HG03432 (cell line): ENCODE data around the gene TMBIM4.

ENCODE experiments used
- ATAC-seq: cut with Tn5 transposase; IDR thresholded peaks from one replicate; pipeline ENCODE4 v1.9.1; 2021; ENCODE audit warnings: mild to moderate bottlenecking, moderate library complexity; ENCODE audit not compliant: unreplicated experiment

TMBIM4 gene

GRCh38 chr12:66142826-66143225 is 27.0 kb downstream of the TMBIM4 start:
- no peak for ATAC-seq

DNA sequence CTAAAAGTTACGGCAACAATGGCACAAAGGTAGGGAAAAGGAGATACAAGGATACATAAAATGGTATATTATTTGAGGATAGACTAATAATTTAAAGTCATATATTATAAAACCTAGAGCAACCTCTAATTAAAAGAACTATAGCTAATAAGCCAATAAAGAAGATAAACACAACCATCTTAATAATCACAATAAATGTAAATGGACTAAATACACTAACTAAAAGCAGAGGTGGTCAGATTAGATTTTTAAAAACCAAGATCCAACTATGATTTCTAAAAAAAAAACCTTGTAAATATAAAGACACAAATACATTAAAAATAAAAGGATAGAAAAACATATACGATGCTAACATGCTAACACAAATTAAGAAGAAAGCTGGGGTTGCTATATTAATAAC is 28.5 kb downstream of the TMBIM4 start:
- ATAC-seq: no peak

DNA sequence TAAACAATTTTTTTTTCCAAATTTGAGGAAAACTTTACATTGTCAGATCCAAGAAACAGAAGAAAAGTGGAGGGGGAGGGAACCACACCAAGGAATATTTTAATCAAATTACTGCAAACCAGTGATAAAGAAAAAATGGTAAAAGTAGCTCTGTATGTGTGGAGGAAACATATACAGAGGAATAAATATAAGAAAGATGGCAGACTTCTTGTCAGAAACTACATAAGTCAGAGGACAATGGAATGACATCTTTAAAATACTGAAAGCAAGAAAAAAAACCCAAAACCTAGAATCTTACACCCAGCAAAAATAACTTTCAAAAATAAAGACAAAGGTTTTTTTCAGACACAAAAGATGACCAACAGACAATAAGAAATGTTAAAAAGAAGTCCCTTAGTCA is 29.1 kb downstream of the TMBIM4 start:
- ATAC-seq: no peak

DNA sequence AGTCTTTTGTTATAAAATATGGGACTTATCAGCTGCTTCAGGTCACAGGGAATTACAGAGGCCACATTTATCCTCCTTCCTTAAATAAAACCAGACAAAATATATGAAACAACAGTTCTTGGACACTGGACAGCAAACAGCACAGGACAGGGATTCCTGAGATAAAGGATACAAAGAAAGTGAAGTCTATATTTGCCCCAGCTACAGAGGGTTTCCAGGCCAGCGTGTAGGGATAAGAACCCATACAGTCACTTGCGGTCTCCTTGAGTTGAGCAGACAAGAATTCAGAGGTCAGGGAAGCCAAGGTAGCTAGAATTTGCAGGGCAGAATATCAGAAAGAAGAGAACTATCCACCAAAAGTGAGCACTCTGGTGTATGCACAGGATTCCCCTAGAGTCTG is 30.5 kb downstream of the TMBIM4 start:
- ATAC-seq: no peak

DNA sequence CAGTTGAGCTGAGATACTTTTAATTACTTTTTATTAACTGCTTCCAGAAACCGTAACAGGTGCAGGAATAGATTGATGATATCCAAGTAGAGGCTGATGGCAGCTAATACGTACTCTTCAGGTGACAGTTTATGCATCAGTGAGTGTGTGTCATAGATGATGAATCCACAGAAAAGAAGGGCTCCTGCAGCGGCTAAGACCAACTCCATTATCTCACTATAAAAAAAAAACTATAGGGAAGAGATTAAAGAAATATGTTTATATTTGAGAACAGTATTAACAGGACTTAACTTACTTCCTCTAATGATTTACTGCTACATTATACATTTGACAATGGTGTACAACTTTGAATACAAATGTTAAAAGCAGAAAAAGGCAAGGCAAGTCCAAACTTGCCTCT is 31.9 kb downstream of the TMBIM4 start:
- no peak for ATAC-seq

GRCh38 chr12:66132408-66132807 is 37.4 kb downstream of the TMBIM4 start:
- no peak for ATAC-seq

DNA sequence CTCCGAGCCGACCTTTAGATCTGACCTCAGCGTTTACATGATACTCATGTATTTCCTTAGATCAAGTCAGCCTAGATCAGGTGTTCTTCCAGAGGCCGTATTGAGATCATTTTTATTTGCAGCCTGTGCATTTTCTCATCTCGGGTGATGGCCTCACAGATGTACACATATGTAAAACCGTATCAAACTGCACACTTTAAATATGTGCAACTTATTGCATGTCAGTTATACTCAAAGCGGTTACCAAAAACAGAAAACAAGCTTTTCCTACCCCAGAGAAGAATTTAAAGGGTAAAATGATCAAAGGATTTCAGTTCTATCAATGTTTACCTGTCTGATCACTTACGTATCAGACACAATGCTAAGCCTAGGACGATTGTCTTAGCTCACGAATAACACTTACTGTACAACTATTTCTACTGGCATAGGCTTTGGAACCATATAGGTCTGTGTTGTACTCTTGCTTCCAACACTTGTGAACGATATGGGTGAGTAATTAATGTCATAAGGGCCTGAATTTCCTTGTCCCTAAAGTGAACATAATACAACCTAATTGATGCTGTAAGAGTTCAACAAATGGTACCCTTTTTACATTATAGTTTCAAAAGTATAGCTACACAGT is 38.6 kb downstream of the TMBIM4 start:
- no peak for ATAC-seq

DNA sequence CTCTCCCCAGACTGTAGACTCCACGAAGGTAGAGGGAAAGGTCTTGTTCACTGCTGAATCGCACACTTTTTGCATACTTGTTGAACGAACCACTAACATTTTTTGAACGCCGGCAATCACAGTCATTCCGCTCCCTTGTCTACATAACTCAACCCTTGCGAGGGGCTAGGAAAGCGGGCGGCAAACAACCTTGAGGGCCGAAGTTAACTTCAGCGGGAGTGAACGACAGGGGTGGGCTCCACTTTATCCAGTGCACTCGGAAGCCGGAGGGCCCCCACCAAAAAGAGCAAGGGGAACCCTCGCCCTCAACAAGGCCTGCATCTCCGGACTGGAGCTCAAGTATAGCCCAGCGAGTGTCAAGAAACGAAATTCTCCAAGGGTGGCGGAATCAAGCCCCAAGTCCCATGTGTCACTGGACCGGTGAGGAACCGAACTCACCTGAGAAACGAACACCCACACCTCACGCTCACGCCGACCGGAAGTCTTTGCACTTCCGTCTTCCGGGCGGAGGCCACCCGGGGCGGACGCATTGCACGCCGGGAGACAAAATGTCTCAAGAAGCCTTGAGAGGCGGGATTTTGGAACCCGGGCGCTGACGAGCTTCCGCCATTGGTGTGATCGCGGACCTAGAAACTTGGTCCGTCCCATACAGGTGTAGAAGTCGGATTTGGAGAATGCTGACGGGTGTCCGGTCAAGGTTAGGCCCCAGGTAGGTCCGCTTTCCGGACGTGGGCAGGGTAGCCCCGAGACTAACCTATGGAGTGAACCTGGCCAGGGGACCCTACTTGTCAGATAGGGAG is 39.3 kb downstream of the TMBIM4 start, which contains the start of gene LLPH:
TSS of gene LLPH (minus strand) at position 484 of the 800 bp plus-strand sequence. CDS start 1,644 bp downstream, outside the sequence.
- peak; percentile 99 for ATAC-seq

GRCh38 chr12:66129934-66130266 is 39.9 kb downstream of the TMBIM4 start:
- peak; percentile 6 for ATAC-seq

GRCh38 chr12:66127650-66128049 is 42.1 kb downstream of the TMBIM4 start:
- no peak for ATAC-seq

DNA sequence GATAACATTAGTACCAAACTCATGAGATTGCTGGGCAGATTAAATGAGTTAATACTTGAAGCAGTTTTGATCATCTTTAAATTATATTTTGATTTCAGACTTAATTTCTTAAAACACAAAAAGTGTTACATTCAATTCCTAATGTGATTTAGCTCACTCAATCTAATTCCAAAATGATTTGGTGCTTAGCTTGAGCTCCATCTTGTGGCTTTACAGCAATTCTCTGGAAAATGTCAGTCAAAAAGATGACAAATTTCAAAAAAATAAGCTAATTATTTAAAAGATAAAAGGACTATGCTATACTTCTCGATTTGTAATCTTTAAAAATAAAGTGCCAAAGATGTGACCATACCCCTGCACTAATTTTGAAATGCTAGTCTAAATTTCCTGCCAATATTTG is 49.3 kb downstream of the TMBIM4 start:
- no peak for ATAC-seq

GRCh38 chr12:66119870-66120241 is 49.9 kb downstream of the TMBIM4 start:
- ATAC-seq: peak; percentile 68

GRCh38 chr12:66119229-66119869 is 50.4 kb downstream of the TMBIM4 start:
- no peak for ATAC-seq

GRCh38 chr12:66118240-66118891 is 51.4 kb downstream of the TMBIM4 start:
- ATAC-seq: no peak

GRCh38 chr12:66117242-66117641 is 52.6 kb downstream of the TMBIM4 start:
- no peak for ATAC-seq

DNA sequence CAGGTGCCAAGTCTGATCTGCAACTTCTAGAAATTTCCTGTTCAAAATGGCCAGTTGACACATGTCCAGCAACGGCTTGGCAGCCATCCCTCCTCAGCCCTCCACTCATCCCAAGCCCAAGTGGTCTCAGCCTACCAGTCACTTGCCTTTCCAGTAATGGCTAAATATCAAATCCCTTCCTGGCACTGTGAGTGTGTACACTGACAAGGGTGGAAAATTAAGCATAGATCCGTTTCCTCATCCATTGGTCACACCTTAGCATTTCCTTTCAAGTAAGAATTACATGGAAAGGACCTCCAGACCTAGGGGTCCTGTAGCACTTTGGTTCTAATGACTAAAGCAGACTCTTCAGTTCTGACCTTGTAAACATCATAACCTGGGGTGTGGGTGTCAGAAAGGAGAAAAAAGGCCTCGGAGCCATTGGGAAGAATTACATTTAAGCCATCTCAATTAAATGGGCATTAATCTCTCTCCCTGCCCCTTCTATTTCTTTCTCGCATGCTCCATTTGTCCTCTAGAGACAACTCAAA is 54.7 kb downstream of the TMBIM4 start:
- no peak for ATAC-seq

DNA sequence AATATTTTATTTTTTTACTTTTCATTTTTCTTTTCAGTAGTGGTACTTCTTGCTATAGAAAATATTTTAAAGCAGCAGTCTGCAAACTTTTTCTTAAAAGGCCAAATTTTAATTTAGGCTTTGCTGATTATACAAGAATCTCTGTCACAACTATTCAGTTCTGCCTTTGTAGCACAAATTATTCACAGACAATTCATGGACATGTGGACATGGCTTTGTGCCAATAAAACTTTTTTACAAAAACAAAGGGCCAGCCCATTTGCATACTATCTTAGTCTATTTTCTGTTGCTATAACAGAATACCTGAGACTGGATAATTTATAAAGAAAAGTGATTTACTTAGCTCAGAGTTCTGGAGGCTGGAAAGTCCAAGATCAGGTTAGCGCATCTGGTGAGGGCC is 56.3 kb downstream of the TMBIM4 start:
- no peak for ATAC-seq

DNA sequence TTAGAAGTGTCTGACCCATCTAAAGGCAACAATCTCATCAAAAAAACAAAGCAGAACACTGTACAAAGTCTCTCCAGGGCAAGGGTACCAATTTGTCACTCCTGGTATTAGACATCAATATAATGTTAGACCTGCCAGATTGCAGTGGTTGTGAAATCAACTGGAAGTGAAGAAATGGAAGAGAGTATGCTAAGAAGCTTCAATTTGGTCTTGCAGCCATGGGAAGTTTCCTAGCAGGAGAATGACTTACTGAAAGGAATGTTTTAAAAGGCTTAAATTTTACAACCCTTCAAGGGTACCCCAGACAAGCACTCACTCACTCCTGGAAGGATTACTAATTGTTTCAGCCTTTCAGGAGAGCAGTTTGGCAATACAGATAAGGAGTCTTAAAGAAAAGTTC is 58.2 kb downstream of the TMBIM4 start:
- ATAC-seq: no peak

GRCh38 chr12:66109056-66109455 is 60.7 kb downstream of the TMBIM4 start:
- ATAC-seq: no peak

GRCh38 chr12:66108386-66108785 is 61.4 kb downstream of the TMBIM4 start:
- no peak for ATAC-seq

- ATAC-seq: peak; percentile 92
These were observed 62.3 kb downstream of the TMBIM4 start for GRCh38 chr12:66107451-66107915.
